Activated gamma-delta T cell treated with anti-CD3 and anti-CD28 coated beads, Interleukin-2, amount 50 U/mL, for 16 hours (primary cell): Measurements from ENCODE around the gene ARPC5L.

Experiments
- DNase-seq: peaks from one replicate; pipeline ENCODE4 v3.0.0-alpha.2; 2020; ENCODE audit warnings: low read depth

ARPC5L gene

GRCh38 chr9:124868511-124869465 lies 6.9 kb downstream of the ARPC5L start:
- DNase-seq, result peak; percentile 85

GRCh38 chr9:124869466-124869985 lies 7.6 kb downstream of the ARPC5L start:
- peak; percentile 26 for DNase-seq

- DNase-seq, result peak; percentile 83
Observed at GRCh38 chr9:124869986-124870560, 8.1 kb downstream of the ARPC5L start.

- no peak for DNase-seq
Observed at GRCh38 chr9:124870723-124871122, 8.8 kb downstream of the ARPC5L start.

- DNase-seq, result no peak
Observed at GRCh38 chr9:124871156-124871561, 9.2 kb downstream of the ARPC5L start.

GRCh38 chr9:124873664-124874063 lies 11.7 kb downstream of the ARPC5L start:
- peak; percentile 33 for DNase-seq

GRCh38 chr9:124875501-124875900 lies 13.6 kb downstream of the ARPC5L start:
- no peak for DNase-seq

GRCh38 chr9:124877021-124877782 lies 15.3 kb downstream of the ARPC5L start:
- no peak for DNase-seq

GRCh38 chr9:124878021-124878420 lies 16.1 kb downstream of the ARPC5L start:
- no peak for DNase-seq

- DNase-seq, result no peak
Observed at GRCh38 chr9:124878518-124878917, 16.6 kb downstream of the ARPC5L start.

GRCh38 chr9:124879226-124879625 lies 17.3 kb downstream of the ARPC5L start:
- DNase-seq, result no peak

- DNase-seq, result no peak
Observed at GRCh38 chr9:124880501-124880900, 18.6 kb downstream of the ARPC5L start.

- DNase-seq, result no peak
Observed at GRCh38 chr9:124881138-124881743, 19.3 kb downstream of the ARPC5L start.

- DNase-seq, result no peak
Observed at GRCh38 chr9:124882231-124882630, 20.3 kb downstream of the ARPC5L start.

- DNase-seq, result no peak
Observed at GRCh38 chr9:124884376-124884775, 22.4 kb downstream of the ARPC5L start.

GRCh38 chr9:124885551-124885950 lies 23.6 kb downstream of the ARPC5L start:
- DNase-seq, result no peak

GRCh38 chr9:124886461-124886860 lies 24.5 kb downstream of the ARPC5L start:
- no peak for DNase-seq

GRCh38 chr9:124886866-124887492 lies 25.0 kb downstream of the ARPC5L start:
- DNase-seq, result no peak

GRCh38 chr9:124887832-124888231 lies 25.9 kb downstream of the ARPC5L start:
- DNase-seq, result no peak

- no peak for DNase-seq
Observed at GRCh38 chr9:124889006-124889405, 27.1 kb downstream of the ARPC5L start.

- no peak for DNase-seq
Observed at GRCh38 chr9:124890179-124890578, 28.2 kb downstream of the ARPC5L start.
